SK-N-SH treated with all-trans-retinoic acid at 6 μM for 48 hours (cell line): ENCODE results near the gene TMEM40.
A peak's percentile ranks its signal among the peaks of the same experiment; 100 is the strongest.

Source experiments
- ATAC-seq: fragments of 200-7000 bp; cut with Tn5 transposase; 3 replicates; pipeline ENCODE4 v1.9.1; 2020; ENCODE audit warnings: mild to moderate bottlenecking, moderate library complexity
- ARNTL ChIP-seq: fragments of 450-650 bp; formaldehyde crosslinking; IDR thresholded peaks from 2 replicates; pipeline ENCODE4 v1.5.0; 2020; ENCODE audit warnings: low read depth, mild to moderate bottlenecking, moderate library complexity, borderline replicate concordance
- BACH2 ChIP-seq: fragments of 250-450 bp; sonication (Bioruptor Pico); IDR thresholded peaks from 2 replicates; pipeline ENCODE4 v1.9.0; 2021; ENCODE audit warnings: mild to moderate bottlenecking, borderline replicate concordance
- CREB5 ChIP-seq: fragments of 250-450 bp; sonication (Bioruptor Pico); IDR thresholded peaks from 2 replicates; pipeline ENCODE4 v1.5.1; 2020; ENCODE audit warnings: low read depth, mild to moderate bottlenecking, moderate library complexity
- CSDC2 ChIP-seq: fragments of 250-450 bp; sonication (Bioruptor Pico); IDR thresholded peaks from 2 replicates; pipeline ENCODE4 v1.5.0; 2020; ENCODE audit warnings: mild to moderate bottlenecking, moderate library complexity
- CSRNP3 ChIP-seq: fragments of 250-450 bp; sonication (Bioruptor Pico); IDR thresholded peaks from 2 replicates; pipeline ENCODE4 v1.5.1; 2021; ENCODE audit warnings: mild to moderate bottlenecking, moderate library complexity
- ESRRG ChIP-seq: fragments of 250-450 bp; sonication (Bioruptor Pico); IDR thresholded peaks from 2 replicates; pipeline ENCODE4 v1.6.1; 2021; ENCODE audit warnings: mild to moderate bottlenecking
- GLIS3 ChIP-seq: fragments of 250-450 bp; sonication (Bioruptor Pico); IDR thresholded peaks from 2 replicates; pipeline ENCODE4 v1.5.0; 2020; ENCODE audit warnings: mild to moderate bottlenecking, moderate library complexity
- OSR1 ChIP-seq: fragments of 250-450 bp; sonication (Bioruptor Pico); IDR thresholded peaks from 2 replicates; pipeline ENCODE4 v1.8.0; 2022; ENCODE audit warnings: moderate library complexity, mild to moderate bottlenecking, inconsistent platforms
- POU6F1 ChIP-seq: fragments of 250-450 bp; sonication (Bioruptor Pico); IDR thresholded peaks from 2 replicates; pipeline ENCODE4 v1.8.0; 2021; ENCODE audit warnings: low read depth, mild to moderate bottlenecking, moderate library complexity, borderline replicate concordance
- PPARA ChIP-seq: fragments of 250-450 bp; sonication (Bioruptor Pico); IDR thresholded peaks from 2 replicates; pipeline ENCODE4 v1.5.0; 2020; ENCODE audit warnings: mild to moderate bottlenecking, borderline replicate concordance
- RARB ChIP-seq: fragments of 250-450 bp; sonication (Bioruptor Pico); IDR thresholded peaks from 2 replicates; pipeline ENCODE4 v1.8.0; 2021; ENCODE audit warnings: mild to moderate bottlenecking, moderate library complexity
- SNAI2 ChIP-seq: fragments of 250-450 bp; sonication (Bioruptor Pico); IDR thresholded peaks from 2 replicates; pipeline ENCODE4 v1.5.0; 2020; ENCODE audit warnings: mild to moderate bottlenecking, moderate library complexity
- TCF4 ChIP-seq: fragments of 250-450 bp; sonication (Bioruptor Pico); IDR thresholded peaks from 2 replicates; pipeline ENCODE4 v1.8.0; 2021; ENCODE audit warnings: mild to moderate bottlenecking, moderate library complexity, borderline replicate concordance
- TOX ChIP-seq: fragments of 250-450 bp; sonication (Bioruptor Pico); IDR thresholded peaks from 2 replicates; pipeline ENCODE4 v1.8.0; 2021; ENCODE audit warnings: mild to moderate bottlenecking, moderate library complexity, borderline replicate concordance
- ZC3H10 ChIP-seq: fragments of 250-450 bp; sonication (Bioruptor Pico); IDR thresholded peaks from 2 replicates; pipeline ENCODE4 v1.5.1; 2021; ENCODE audit warnings: mild to moderate bottlenecking, moderate library complexity
- ZFP3 ChIP-seq: fragments of 250-450 bp; sonication (Bioruptor Pico); IDR thresholded peaks from 2 replicates; pipeline ENCODE4 v1.5.0; 2020; ENCODE audit warnings: mild to moderate bottlenecking, moderate library complexity
- ZFP30 ChIP-seq: fragments of 450-650 bp; formaldehyde crosslinking; IDR thresholded peaks from 2 replicates; pipeline ENCODE4 v1.5.0; 2022; ENCODE audit warnings: mild to moderate bottlenecking, moderate library complexity
- ZNF565 ChIP-seq: fragments of 450-650 bp; formaldehyde crosslinking; conservative IDR thresholded peaks from 2 replicates; pipeline ENCODE4 v1.5.0; 2020; ENCODE audit warnings: low read depth, mild to moderate bottlenecking, moderate library complexity
- ZNF70 ChIP-seq: fragments of 450-650 bp; formaldehyde crosslinking; IDR thresholded peaks from 2 replicates; pipeline ENCODE4 v1.5.0; 2020; ENCODE audit warnings: mild to moderate bottlenecking, moderate library complexity
- ZNF8 ChIP-seq: fragments of 450-650 bp; formaldehyde crosslinking; IDR thresholded peaks from 2 replicates; pipeline ENCODE4 v1.5.0; 2020; ENCODE audit warnings: mild to moderate bottlenecking, moderate library complexity
- TF ChIP-seq, protein P1 (sequence below): fragments of 250-450 bp; sonication (Bioruptor Pico); IDR thresholded peaks from 2 replicates; pipeline ENCODE4 v1.8.0; 2020; ENCODE audit warnings: mild to moderate bottlenecking, moderate library complexity, borderline replicate concordance
- TF ChIP-seq, protein P2 (sequence below): fragments of 250-450 bp; sonication (Bioruptor Pico); IDR thresholded peaks from 2 replicates; pipeline ENCODE4 v1.5.0; 2020; ENCODE audit warnings: mild to moderate bottlenecking, moderate library complexity

TMEM40 gene

DNA sequence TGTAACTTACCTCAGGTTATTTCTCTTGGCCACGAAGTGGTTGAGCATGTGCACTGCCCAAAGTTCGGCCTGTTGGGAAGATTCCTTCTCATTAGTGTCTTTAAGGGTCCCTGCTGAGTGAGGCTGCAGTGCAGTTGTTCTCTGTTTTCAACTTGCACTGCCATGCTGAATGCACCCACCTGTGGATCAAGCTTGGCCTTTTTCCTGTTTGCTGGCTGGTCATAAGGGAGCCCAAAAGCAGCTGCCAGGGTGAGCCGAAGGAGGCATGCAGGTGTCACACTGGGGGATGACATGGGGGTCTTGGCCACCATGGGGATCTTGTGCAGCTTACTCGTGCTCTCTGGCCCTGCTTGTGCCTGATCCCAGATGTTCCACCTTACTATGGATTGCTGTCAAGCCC lies 49.0 kb downstream of the TMEM40 start (continued):
- TF ChIP-seq CREB5 (CRISPR knock-in tag) (no peak), BACH2 (CRISPR knock-in tag) (no peak), ESRRG (no peak), ZNF70 (CRISPR knock-in tag) (no peak), SNAI2 (CRISPR knock-in tag) (no peak), POU6F1 (CRISPR knock-in tag) (no peak), OSR1 (no peak), ARNTL (CRISPR knock-in tag) (no peak), ZFP30 (no peak), ZNF565 (no peak)

GRCh38 chr3:12709334-12709733 lies 49.7 kb downstream of the TMEM40 start:
- TF ChIP-seq ZFP30 (no peak), PPARA (CRISPR knock-in tag) (no peak), SNAI2 (CRISPR knock-in tag) (no peak), ZNF70 (CRISPR knock-in tag) (no peak), OSR1 (no peak), ZNF8 (CRISPR knock-in tag) (no peak), ARNTL (CRISPR knock-in tag) (no peak), ZNF565 (no peak), ESRRG (no peak), BACH2 (CRISPR knock-in tag) (no peak), ZC3H10 (CRISPR knock-in tag) (no peak), POU6F1 (CRISPR knock-in tag) (no peak), RARB (CRISPR knock-in tag) (no peak), CSRNP3 (no peak), ZFP3 (CRISPR knock-in tag) (no peak), TOX (no peak)
- TF ChIP-seq, protein P1, sequence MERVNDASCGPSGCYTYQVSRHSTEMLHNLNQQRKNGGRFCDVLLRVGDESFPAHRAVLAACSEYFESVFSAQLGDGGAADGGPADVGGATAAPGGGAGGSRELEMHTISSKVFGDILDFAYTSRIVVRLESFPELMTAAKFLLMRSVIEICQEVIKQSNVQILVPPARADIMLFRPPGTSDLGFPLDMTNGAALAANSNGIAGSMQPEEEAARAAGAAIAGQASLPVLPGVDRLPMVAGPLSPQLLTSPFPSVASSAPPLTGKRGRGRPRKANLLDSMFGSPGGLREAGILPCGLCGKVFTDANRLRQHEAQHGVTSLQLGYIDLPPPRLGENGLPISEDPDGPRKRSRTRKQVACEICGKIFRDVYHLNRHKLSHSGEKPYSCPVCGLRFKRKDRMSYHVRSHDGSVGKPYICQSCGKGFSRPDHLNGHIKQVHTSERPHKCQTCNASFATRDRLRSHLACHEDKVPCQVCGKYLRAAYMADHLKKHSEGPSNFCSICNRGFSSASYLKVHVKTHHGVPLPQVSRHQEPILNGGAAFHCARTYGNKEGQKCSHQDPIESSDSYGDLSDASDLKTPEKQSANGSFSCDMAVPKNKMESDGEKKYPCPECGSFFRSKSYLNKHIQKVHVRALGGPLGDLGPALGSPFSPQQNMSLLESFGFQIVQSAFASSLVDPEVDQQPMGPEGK (CRISPR knock-in tag) = no peak
- TF ChIP-seq, protein P2, sequence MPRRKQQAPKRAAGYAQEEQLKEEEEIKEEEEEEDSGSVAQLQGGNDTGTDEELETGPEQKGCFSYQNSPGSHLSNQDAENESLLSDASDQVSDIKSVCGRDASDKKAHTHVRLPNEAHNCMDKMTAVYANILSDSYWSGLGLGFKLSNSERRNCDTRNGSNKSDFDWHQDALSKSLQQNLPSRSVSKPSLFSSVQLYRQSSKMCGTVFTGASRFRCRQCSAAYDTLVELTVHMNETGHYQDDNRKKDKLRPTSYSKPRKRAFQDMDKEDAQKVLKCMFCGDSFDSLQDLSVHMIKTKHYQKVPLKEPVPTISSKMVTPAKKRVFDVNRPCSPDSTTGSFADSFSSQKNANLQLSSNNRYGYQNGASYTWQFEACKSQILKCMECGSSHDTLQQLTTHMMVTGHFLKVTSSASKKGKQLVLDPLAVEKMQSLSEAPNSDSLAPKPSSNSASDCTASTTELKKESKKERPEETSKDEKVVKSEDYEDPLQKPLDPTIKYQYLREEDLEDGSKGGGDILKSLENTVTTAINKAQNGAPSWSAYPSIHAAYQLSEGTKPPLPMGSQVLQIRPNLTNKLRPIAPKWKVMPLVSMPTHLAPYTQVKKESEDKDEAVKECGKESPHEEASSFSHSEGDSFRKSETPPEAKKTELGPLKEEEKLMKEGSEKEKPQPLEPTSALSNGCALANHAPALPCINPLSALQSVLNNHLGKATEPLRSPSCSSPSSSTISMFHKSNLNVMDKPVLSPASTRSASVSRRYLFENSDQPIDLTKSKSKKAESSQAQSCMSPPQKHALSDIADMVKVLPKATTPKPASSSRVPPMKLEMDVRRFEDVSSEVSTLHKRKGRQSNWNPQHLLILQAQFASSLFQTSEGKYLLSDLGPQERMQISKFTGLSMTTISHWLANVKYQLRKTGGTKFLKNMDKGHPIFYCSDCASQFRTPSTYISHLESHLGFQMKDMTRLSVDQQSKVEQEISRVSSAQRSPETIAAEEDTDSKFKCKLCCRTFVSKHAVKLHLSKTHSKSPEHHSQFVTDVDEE (CRISPR knock-in tag) = no peak
- no peak for ATAC-seq

DNA sequence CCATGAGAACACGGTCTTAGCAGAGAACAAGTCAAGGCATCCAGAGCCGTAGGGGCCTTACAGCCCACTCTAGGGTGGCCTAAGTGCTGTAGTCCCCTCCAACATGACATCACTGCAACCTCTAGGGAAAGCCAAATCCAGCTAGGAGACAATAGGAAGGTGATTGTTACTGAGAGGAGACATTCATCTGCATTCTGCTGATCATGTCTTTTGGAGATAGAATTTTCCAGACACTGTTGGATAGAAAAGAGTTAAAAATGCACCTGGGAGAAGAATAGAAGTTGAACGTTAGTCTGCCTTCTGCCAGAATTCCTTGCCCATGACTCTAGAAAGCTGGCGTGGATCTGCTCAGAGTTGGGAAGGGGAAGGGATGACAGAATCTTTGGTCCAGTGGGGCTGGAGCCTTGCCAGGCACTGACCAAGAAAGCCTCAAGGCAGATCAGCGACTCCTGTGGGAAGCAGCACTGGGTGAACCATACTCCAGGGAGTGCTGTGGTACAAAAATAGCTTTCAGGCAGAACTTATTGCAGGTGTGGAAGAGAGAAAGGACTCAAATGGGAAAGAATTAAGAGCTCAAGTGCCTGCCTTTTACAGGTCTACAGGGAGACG lies 50.4 kb downstream of the TMEM40 start:
- ATAC-seq = peak; percentile 67
- TF ChIP-seq ZC3H10 (CRISPR knock-in tag) (no peak), CSDC2 (CRISPR knock-in tag) (no peak), ZFP30 (no peak), TCF4 (CRISPR knock-in tag) (no peak), ZNF565 (no peak), ZNF70 (CRISPR knock-in tag) (no peak), GLIS3 (CRISPR knock-in tag) (no peak), OSR1 (no peak), ARNTL (CRISPR knock-in tag) (no peak)
- TF ChIP-seq, protein P2 (CRISPR knock-in tag) = no peak
